ENCODE data around the gene PUSL1. TPM values are rescaled to one million over a fixed set of nuclear protein-coding genes. Genes with fewer than 3 reads are reported as not detected.

Gene PUSL1
- polyA plus RNA-seq, 1 donor (not counting 4 experiments of a cell fraction or from before 2014, with no cell fraction given) = 11.4 TPM

- H4K20me1 ChIP-seq (ENCODE audit: control insufficient read depth, extremely low read depth, insufficient read depth, low read length) = peaks cover 21% of the 10 kb centered on the region
- H3K9ac ChIP-seq (ENCODE audit: control insufficient read depth, extremely low read depth, insufficient read depth, low read length) = no peak overlapping the region
- H3K27me3 ChIP-seq (ENCODE audit: control insufficient read depth, extremely low read depth, insufficient read depth, low read length) = no peaks in the 10 kb centered on the region
- dilution Hi-C loops (cut with MboI; ENCODE audit: extremely low pct_ligation_motif_present, low sequenced_read_pairs) = no loop called here
- H3K9me1 ChIP-seq (ENCODE audit: control insufficient read depth, extremely low read depth, insufficient read depth, low read length) = no peaks in the 10 kb centered on the region
- H3K4me1 ChIP-seq (ENCODE audit: control insufficient read depth, extremely low read depth, insufficient read depth, low read length) = peaks cover 20% of the 10 kb centered on the region
- peaks cover 21% of the 10 kb centered on the region for H3K79me2 ChIP-seq (ENCODE audit: control insufficient read depth, insufficient read depth, low read length)
- FAIRE-seq (no peak), DNase-seq (ENCODE audit: low read depth, low spot score) (no peak)
- no peak overlapping the region for H3K27ac ChIP-seq (ENCODE audit: control insufficient read depth, insufficient read depth, low read length)
- H3K36me3 ChIP-seq (ENCODE audit: control insufficient read depth in 2 of 2, extremely low read depth in 1 of 2, insufficient read depth in 2 of 2, low read length in 2 of 2) = peaks cover 37 to 43% of the 10 kb centered on the region in 2 experiments
- H3K9me3 ChIP-seq (ENCODE audit: control insufficient read depth, low read depth, low read length) = no peaks in the 10 kb centered on the region
- TF ChIP-seq EZH2 (IDR thresholded peaks at IDR 0.05; ENCODE audit: low read length) = no peak
- no peak for TF ChIP-seq CTCF (optimal IDR thresholded peaks at IDR 0.05 in 1 of 3, IDR thresholded peaks at IDR 0.05 in 1 of 3, conservative IDR thresholded peaks at IDR 0.05 in 1 of 3; ENCODE audit: extremely low read depth in 1 of 3, insufficient read depth in 2 of 3, low read length in 3 of 3)
- no peak overlapping the region for H3K4me3 ChIP-seq (ENCODE audit: control insufficient read depth in 2 of 3, extremely low read depth in 1 of 3, insufficient read depth in 2 of 3, low read depth in 1 of 3, low read length in 3 of 3)
- H3K4me2 ChIP-seq (ENCODE audit: control insufficient read depth, extremely low read depth, insufficient read depth, low read depth, low read length) = no peak overlapping the region
- H2AFZ ChIP-seq (ENCODE audit: control insufficient read depth, low read length) = no peak overlapping the region
Measured at GRCh38 chr1:1262758-1263157, 45.6 kb upstream of the PUSL1 start.

GRCh38 chr1:1264026-1264425 is 44.4 kb upstream of the PUSL1 start:
- Histone ChIP-seq H3K9ac (ENCODE audit: control insufficient read depth, extremely low read depth, insufficient read depth, low read length) (peak overlapping the region; percentile 22), H3K4me3 (ENCODE audit: control insufficient read depth in 2 of 3, extremely low read depth in 1 of 3, insufficient read depth in 2 of 3, low read depth in 1 of 3, low read length in 3 of 3) (no peak overlapping the region), H3K79me2 (ENCODE audit: control insufficient read depth, insufficient read depth, low read length) (peaks cover 34% of the 10 kb centered on the region), H3K9me3 (ENCODE audit: control insufficient read depth, low read depth, low read length) (no peaks in the 10 kb centered on the region), H3K4me1 (ENCODE audit: control insufficient read depth, extremely low read depth, insufficient read depth, low read length) (peaks cover 11% of the 10 kb centered on the region), H3K27me3 (ENCODE audit: control insufficient read depth, extremely low read depth, insufficient read depth, low read length) (no peaks in the 10 kb centered on the region), H3K36me3 (ENCODE audit: control insufficient read depth in 2 of 2, extremely low read depth in 1 of 2, insufficient read depth in 2 of 2, low read length in 2 of 2) (peaks cover 39 to 40% of the 10 kb centered on the region in 2 experiments), H3K9me1 (ENCODE audit: control insufficient read depth, extremely low read depth, insufficient read depth, low read length) (no peaks in the 10 kb centered on the region), H2AFZ (ENCODE audit: control insufficient read depth, low read length) (no peak overlapping the region), H3K4me2 (ENCODE audit: control insufficient read depth, extremely low read depth, insufficient read depth, low read depth, low read length) (no peak overlapping the region), H3K27ac (ENCODE audit: control insufficient read depth, insufficient read depth, low read length) (peak overlapping the region; percentile 20), H4K20me1 (ENCODE audit: control insufficient read depth, extremely low read depth, insufficient read depth, low read length) (peaks cover 15% of the 10 kb centered on the region)
- dilution Hi-C loops (cut with MboI; ENCODE audit: extremely low pct_ligation_motif_present, low sequenced_read_pairs) = no loop called here
- TF ChIP-seq CTCF (optimal IDR thresholded peaks at IDR 0.05 in 1 of 3, IDR thresholded peaks at IDR 0.05 in 1 of 3, conservative IDR thresholded peaks at IDR 0.05 in 1 of 3; ENCODE audit: extremely low read depth in 1 of 3, insufficient read depth in 2 of 3, low read length in 3 of 3) (no peak), EZH2 (IDR thresholded peaks at IDR 0.05; ENCODE audit: low read length) (no peak)
- DNase-seq (ENCODE audit: low read depth, low spot score) (no peak), FAIRE-seq (no peak)

Data from keratinocyte (primary cell).